ENCODE measurements around the gene OR10V1. TPM values are rescaled to one million over a fixed set of nuclear protein-coding genes. Genes with fewer than 3 reads are reported as not detected.

OR10V1 gene
- total RNA-seq, 3 donors from 2014 or later (not counting 1 experiment from before 2014, with no cell fraction given): not detected

GRCh38 chr11:59729834-59730233 is 16.2 kb upstream of the OR10V1 start:
- 97% methylated on average over 4 of the region's 5 CpGs for WGBS (ENCODE audit: insufficient coverage)
- peaks cover 0 to 2% of the 10 kb centered on the region in 2 donors for H3K9me3 Mint-ChIP-seq
- H3K27ac Mint-ChIP-seq: no peak overlapping the region
- intact Hi-C loops (cut with micrococcal nuclease): loop anchor here (2.0 kb wide), 1 partner anchor 113 kb away; no protein-coding TSS in a partner anchor
- H3K36me3 Mint-ChIP-seq: no peaks in the 10 kb centered on the region
- H3K9me3 ChIP-seq (ENCODE audit: control insufficient read depth, insufficient read depth, low read length): no peaks in the 10 kb centered on the region
- no peak overlapping the region for H3K27ac ChIP-seq (ENCODE audit: low read length)
- H3K4me3 ChIP-seq (ENCODE audit: low read length): no peak overlapping the region
- peaks cover 0 to 2% of the 10 kb centered on the region in 2 donors for H3K27me3 Mint-ChIP-seq (ENCODE audit: low read depth in 2 of 2)
- H3K36me3 ChIP-seq (ENCODE audit: control insufficient read depth, insufficient read depth, low read length): no peaks in the 10 kb centered on the region
- no peak for ATAC-seq
- H3K4me1 Mint-ChIP-seq: peaks cover 18% of the 10 kb centered on the region in 2 donors
- peaks cover 9% of the 10 kb centered on the region for H3K4me1 ChIP-seq (ENCODE audit: control insufficient read depth, insufficient read depth, low read length)
- H3K27me3 ChIP-seq (ENCODE audit: control insufficient read depth, insufficient read depth, low read length): no peaks in the 10 kb centered on the region
- no peak for DNase-seq
- no peak overlapping the region for H3K4me3 Mint-ChIP-seq
- no peak for TF ChIP-seq CTCF (IDR thresholded peaks at IDR 0.05)

- no peak overlapping the region for H3K4me3 Mint-ChIP-seq
Observed at GRCh38 chr11:59728913-59729312, 15.3 kb upstream of the OR10V1 start.

GRCh38 chr11:59728154-59728553 is 14.5 kb upstream of the OR10V1 start:
- TF ChIP-seq CTCF (IDR thresholded peaks at IDR 0.05): no peak
- H3K36me3 ChIP-seq (ENCODE audit: control insufficient read depth, insufficient read depth, low read length): no peaks in the 10 kb centered on the region
- ATAC-seq (no peak), DNase-seq (no peak)
- Mint-ChIP-seq H3K36me3 (no peaks in the 10 kb centered on the region), H3K27ac (peak overlapping the region; percentile 84 to 86), H3K4me1 (peaks cover 18% of the 10 kb centered on the region in 2 donors), H3K4me3 (no peak overlapping the region), H3K9me3 (peaks cover 0 to 2% of the 10 kb centered on the region in 2 donors), H3K27me3 (ENCODE audit: low read depth in 2 of 2) (peaks cover 4 to 10% of the 10 kb centered on the region in 2 donors)
- WGBS (ENCODE audit: insufficient coverage): 89% methylated on average over 3 of the region's 3 CpGs
- peak overlapping the region; percentile 46 for H3K27ac ChIP-seq (ENCODE audit: low read length)
- intact Hi-C loops (cut with micrococcal nuclease): loop anchor here (2.0 kb wide), 1 partner anchor 111 kb away; no protein-coding TSS in a partner anchor
- no peaks in the 10 kb centered on the region for H3K9me3 ChIP-seq (ENCODE audit: control insufficient read depth, insufficient read depth, low read length)
- H3K4me3 ChIP-seq (ENCODE audit: low read length): no peak overlapping the region
- H3K27me3 ChIP-seq (ENCODE audit: control insufficient read depth, insufficient read depth, low read length): no peaks in the 10 kb centered on the region
- peaks cover 9% of the 10 kb centered on the region for H3K4me1 ChIP-seq (ENCODE audit: control insufficient read depth, insufficient read depth, low read length)

More at GRCh38 chr11:59728913-59729312, 15.3 kb upstream of the OR10V1 start:
- Mint-ChIP-seq H3K9me3 (peaks cover 0 to 2% of the 10 kb centered on the region in 2 donors), H3K27me3 (ENCODE audit: low read depth in 2 of 2) (peaks cover 0 to 3% of the 10 kb centered on the region in 2 donors), H3K27ac (peak overlapping the region; percentile 84 to 86), H3K36me3 (no peaks in the 10 kb centered on the region), H3K4me1 (peaks cover 18% of the 10 kb centered on the region in 2 donors)
- Histone ChIP-seq H3K36me3 (ENCODE audit: control insufficient read depth, insufficient read depth, low read length) (no peaks in the 10 kb centered on the region), H3K27ac (ENCODE audit: low read length) (peak overlapping the region; percentile 61), H3K9me3 (ENCODE audit: control insufficient read depth, insufficient read depth, low read length) (no peaks in the 10 kb centered on the region), H3K4me1 (ENCODE audit: control insufficient read depth, insufficient read depth, low read length) (peaks cover 9% of the 10 kb centered on the region), H3K27me3 (ENCODE audit: control insufficient read depth, insufficient read depth, low read length) (no peaks in the 10 kb centered on the region), H3K4me3 (ENCODE audit: low read length) (no peak overlapping the region)
- DNase-seq: peak; percentile 23 to 43
- peak; percentile 93 to 99 (median 93) for ATAC-seq
- WGBS (ENCODE audit: insufficient coverage): 5% methylated on average over 1 of the region's 1 CpG
- no peak for TF ChIP-seq CTCF (IDR thresholded peaks at IDR 0.05)
- intact Hi-C loops (cut with micrococcal nuclease): loop anchor here (2.0 kb wide), 1 partner anchor 112 kb away; no protein-coding TSS in a partner anchor

GRCh38 chr11:59727426-59727825 is 13.8 kb upstream of the OR10V1 start:
- WGBS (ENCODE audit: insufficient coverage): 90% methylated on average over 1 of the region's 1 CpG
- Histone ChIP-seq H3K36me3 (ENCODE audit: control insufficient read depth, insufficient read depth, low read length) (no peaks in the 10 kb centered on the region), H3K27me3 (ENCODE audit: control insufficient read depth, insufficient read depth, low read length) (no peaks in the 10 kb centered on the region), H3K4me1 (ENCODE audit: control insufficient read depth, insufficient read depth, low read length) (peaks cover 9% of the 10 kb centered on the region), H3K4me3 (ENCODE audit: low read length) (no peak overlapping the region), H3K9me3 (ENCODE audit: control insufficient read depth, insufficient read depth, low read length) (no peaks in the 10 kb centered on the region), H3K27ac (ENCODE audit: low read length) (no peak overlapping the region)
- ATAC-seq: no peak
- peaks cover 0 to 2% of the 10 kb centered on the region in 2 donors for H3K9me3 Mint-ChIP-seq
- intact Hi-C loops (cut with micrococcal nuclease): no loop called here
- no peaks in the 10 kb centered on the region for H3K36me3 Mint-ChIP-seq
- no peak for DNase-seq
- H3K4me1 Mint-ChIP-seq: peaks cover 18% of the 10 kb centered on the region in 2 donors
- TF ChIP-seq CTCF (IDR thresholded peaks at IDR 0.05): no peak
- peaks cover 6 to 15% of the 10 kb centered on the region in 2 donors for H3K27me3 Mint-ChIP-seq (ENCODE audit: low read depth in 2 of 2)
- peak overlapping the region in 1 of 2 donors; percentile 86 for H3K27ac Mint-ChIP-seq
- no peak overlapping the region for H3K4me3 Mint-ChIP-seq

All from natural killer cell (primary cell).